Stimulated activated effector memory CD8-positive, alpha-beta T cell treated with anti-CD3 and anti-CD28 coated beads, Interleukin-12 subunit alpha, Interleukin-12 subunit beta, amount 100 ng/mL, for 72 hours (primary cell): ENCODE data around the gene SSU72.
"Not testable (repeated sequence)": the region's sequence is repeated elsewhere in the genome, so short reads cannot be mapped to it uniquely, and the experiment has no call there.

ENCODE experiments used
- ATAC-seq: fragments of 150-1000 bp; cut with Tn5 transposase; 2 replicates; pipeline ENCODE4 v1.10.0; 2021
- DNase-seq, 2 donors: peaks; one replicate each; pipeline ENCODE4 v3.0.0; 2021 to 2022; ENCODE audit warnings: low spot score in 2 of 2
- H3K27ac Mint-ChIP-seq: one replicate; pipeline ENCODE4 v1.8.0; 2022; ENCODE audit warnings: mild to moderate bottlenecking, mixed read lengths
- H3K36me3 Mint-ChIP-seq: one replicate; pipeline ENCODE4 v1.8.0; 2022; ENCODE audit warnings: mild to moderate bottlenecking, mixed read lengths
- H3K4me1 Mint-ChIP-seq: one replicate; pipeline ENCODE4 v1.8.0; 2022; ENCODE audit warnings: mixed read lengths
- H3K4me3 Mint-ChIP-seq: one replicate; pipeline ENCODE4 v1.8.0; 2022; ENCODE audit warnings: mild to moderate bottlenecking, mixed read lengths
- H3K9me3 Mint-ChIP-seq: one replicate; pipeline ENCODE4 v1.8.0; 2022; ENCODE audit warnings: mixed read lengths

Gene SSU72

DNA sequence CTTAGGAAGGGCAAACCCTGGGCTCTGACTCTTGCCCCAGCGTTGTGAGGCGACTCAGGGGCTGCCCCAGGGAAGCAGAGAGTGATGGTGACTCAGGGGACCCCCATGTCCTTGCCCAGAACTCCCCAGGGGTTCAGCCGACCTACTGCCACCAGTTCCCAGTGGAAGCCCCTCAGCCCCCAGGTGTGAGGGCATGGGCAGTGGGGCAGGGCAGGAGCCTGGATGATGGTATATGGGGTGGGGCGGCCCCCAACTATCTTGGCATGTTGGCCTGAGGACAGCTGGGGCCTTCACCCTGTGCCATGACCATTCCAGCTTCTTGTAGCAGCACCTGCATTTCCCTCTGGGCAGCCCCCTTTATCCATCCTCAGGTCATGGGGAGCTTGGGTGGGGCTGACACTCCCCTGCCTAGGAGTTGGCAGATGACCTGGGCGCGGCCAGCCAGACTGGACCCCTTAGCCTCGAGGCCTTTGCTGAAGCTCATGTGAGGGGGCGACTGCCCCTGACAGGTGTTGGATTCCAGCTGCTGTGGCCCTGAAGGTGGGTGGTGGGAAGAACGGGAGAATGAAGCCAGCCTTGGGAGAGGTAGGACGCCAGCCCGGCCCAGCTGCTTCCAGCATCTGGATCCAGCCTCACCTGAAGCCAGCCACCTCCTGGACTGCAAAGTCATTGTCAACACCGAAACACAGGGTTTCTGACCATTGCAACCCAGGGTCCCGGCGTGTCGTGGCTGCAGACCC lies 27.1 kb upstream of the SSU72 start:
- Mint-ChIP-seq H3K36me3 (peaks cover 4% of the 10 kb centered on the region), H3K9me3 (no peaks in the 10 kb centered on the region), H3K4me3 (peak overlapping the region; percentile 70), H3K27ac (no peak overlapping the region), H3K4me1 (peaks cover 14% of the 10 kb centered on the region)
- no peak for ATAC-seq
- no peak for DNase-seq

- Mint-ChIP-seq H3K4me3 (peak overlapping the region; percentile 70), H3K9me3 (no peaks in the 10 kb centered on the region), H3K4me1 (peaks cover 12% of the 10 kb centered on the region), H3K36me3 (peaks cover 4% of the 10 kb centered on the region), H3K27ac (no peak overlapping the region)
- no peak for DNase-seq
- ATAC-seq: no peak
Observed at GRCh38 chr1:1600861-1601563, 26.3 kb upstream of the SSU72 start.

- ATAC-seq: peak; percentile 27
- H3K36me3 Mint-ChIP-seq: peaks cover 4% of the 10 kb centered on the region
- no peak for DNase-seq
- H3K27ac Mint-ChIP-seq: no peak within 1 kb of the TSS
- H3K9me3 Mint-ChIP-seq: no peaks in the 10 kb centered on the region
- H3K4me1 Mint-ChIP-seq: peaks cover 12% of the 10 kb centered on the region
- H3K4me3 Mint-ChIP-seq: peak within 1 kb of the TSS; percentile 76
Observed at GRCh38 chr1:1599935-1600860, 25.5 kb upstream of the SSU72 start, which contains the start of gene FNDC10. Gene FNDC10, minus strand, starts transcription at chr1:1600135. Its CDS starts 120 bp downstream, at chr1:1600015.

- H3K4me3 Mint-ChIP-seq: peak overlapping the region; percentile 76
- no peak overlapping the region for H3K27ac Mint-ChIP-seq
- peaks cover 4% of the 10 kb centered on the region for H3K36me3 Mint-ChIP-seq
- ATAC-seq (peak; percentile 56), DNase-seq (no peak)
- H3K9me3 Mint-ChIP-seq: no peaks in the 10 kb centered on the region
- H3K4me1 Mint-ChIP-seq: peaks cover 12% of the 10 kb centered on the region
Observed at GRCh38 chr1:1599030-1599934, 24.6 kb upstream of the SSU72 start.

GRCh38 chr1:1598720-1599029 lies 24.0 kb upstream of the SSU72 start:
- Mint-ChIP-seq H3K9me3 (no peaks in the 10 kb centered on the region), H3K27ac (no peak overlapping the region), H3K4me1 (peaks cover 12% of the 10 kb centered on the region), H3K36me3 (peaks cover 3% of the 10 kb centered on the region), H3K4me3 (peak overlapping the region; percentile 76)
- ATAC-seq (no peak), DNase-seq (no peak)

GRCh38 chr1:1598051-1598719 lies 23.5 kb upstream of the SSU72 start:
- no peak overlapping the region for H3K27ac Mint-ChIP-seq
- peak overlapping the region; percentile 76 for H3K4me3 Mint-ChIP-seq
- no peaks in the 10 kb centered on the region for H3K9me3 Mint-ChIP-seq
- DNase-seq (no peak), ATAC-seq (no peak)
- peaks cover 12% of the 10 kb centered on the region for H3K4me1 Mint-ChIP-seq
- no peaks in the 10 kb centered on the region for H3K36me3 Mint-ChIP-seq

- Mint-ChIP-seq H3K27ac (no peak overlapping the region), H3K4me1 (peaks cover 12% of the 10 kb centered on the region), H3K4me3 (no peak overlapping the region), H3K36me3 (no peaks in the 10 kb centered on the region), H3K9me3 (no peaks in the 10 kb centered on the region)
- peak; percentile 51 for ATAC-seq
- no peak for DNase-seq
Observed at GRCh38 chr1:1597275-1597930, 22.7 kb upstream of the SSU72 start.

- H3K4me1 Mint-ChIP-seq: peaks cover 12% of the 10 kb centered on the region
- no peak overlapping the region for H3K27ac Mint-ChIP-seq
- no peaks in the 10 kb centered on the region for H3K36me3 Mint-ChIP-seq
- no peak overlapping the region for H3K4me3 Mint-ChIP-seq
- no peaks in the 10 kb centered on the region for H3K9me3 Mint-ChIP-seq
- DNase-seq (no peak), ATAC-seq (no peak)
Observed at GRCh38 chr1:1596493-1597274, 22.0 kb upstream of the SSU72 start.

- H3K36me3 Mint-ChIP-seq, H3K4me1 Mint-ChIP-seq, DNase-seq, ATAC-seq, H3K9me3 Mint-ChIP-seq, H3K27ac Mint-ChIP-seq, H3K4me3 Mint-ChIP-seq: not testable (repeated sequence)
Observed at GRCh38 chr1:1595341-1595740, 20.7 kb upstream of the SSU72 start.

- Mint-ChIP-seq H3K4me3 (no peak overlapping the region), H3K36me3 (no peaks in the 10 kb centered on the region), H3K9me3 (no peaks in the 10 kb centered on the region), H3K27ac (no peak overlapping the region), H3K4me1 (peaks cover 7% of the 10 kb centered on the region)
- no peak for DNase-seq
- ATAC-seq: peak; percentile 38
Observed at GRCh38 chr1:1594602-1595260, 20.1 kb upstream of the SSU72 start.

DNA sequence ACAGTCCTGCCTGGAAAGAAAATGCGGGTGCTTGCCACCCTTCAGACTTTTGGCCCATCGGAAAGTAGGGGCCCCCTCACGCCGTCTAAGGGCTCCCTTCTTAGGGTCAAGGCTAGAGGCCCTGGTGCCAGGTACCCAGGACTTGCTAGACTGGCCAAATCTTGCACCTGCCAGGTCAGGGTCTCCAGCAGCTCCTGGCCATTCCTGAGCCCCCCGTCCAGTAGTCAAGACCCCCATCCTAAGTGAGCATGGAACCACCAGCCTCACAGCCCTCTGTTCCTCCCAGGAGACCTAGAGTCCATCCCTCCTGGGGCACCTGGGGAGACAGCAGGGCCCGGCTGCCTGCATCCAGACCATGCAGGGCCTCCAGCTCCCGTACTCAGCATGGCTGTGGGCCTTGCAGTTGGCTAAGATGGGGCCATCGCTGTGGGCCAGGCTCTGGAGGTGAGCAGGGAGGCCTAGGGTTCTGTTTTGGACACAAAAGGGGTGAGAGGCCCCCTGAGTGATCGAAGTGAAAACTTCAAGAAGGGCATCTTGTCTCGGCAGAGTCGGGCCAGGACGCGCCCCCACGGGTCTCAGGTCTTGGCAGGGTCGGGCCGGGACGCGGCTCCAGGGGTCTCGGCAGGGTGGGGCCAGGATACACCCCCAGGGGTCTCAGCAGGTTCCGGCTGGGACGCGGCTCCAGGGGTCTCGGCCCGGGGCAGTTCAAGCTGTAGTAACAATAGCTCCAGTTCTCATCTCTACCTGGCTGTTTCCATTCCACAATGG lies 19.4 kb upstream of the SSU72 start:
- ATAC-seq: peak; percentile 3
- H3K9me3 Mint-ChIP-seq: no peaks in the 10 kb centered on the region

GRCh38 chr1:1591452-1591851 lies 16.8 kb upstream of the SSU72 start:
- no peaks in the 10 kb centered on the region for H3K4me1 Mint-ChIP-seq
- DNase-seq: no peak
- H3K9me3 Mint-ChIP-seq: no peaks in the 10 kb centered on the region
- no peaks in the 10 kb centered on the region for H3K36me3 Mint-ChIP-seq
- no peak for ATAC-seq
- H3K4me3 Mint-ChIP-seq: no peak overlapping the region
- no peak overlapping the region for H3K27ac Mint-ChIP-seq

More for the DNA sequence above, 19.4 kb upstream of the SSU72 start:
- DNase-seq: no peak
- no peaks in the 10 kb centered on the region for H3K36me3 Mint-ChIP-seq
- H3K4me3 Mint-ChIP-seq: no peak overlapping the region
- peaks cover 5% of the 10 kb centered on the region for H3K4me1 Mint-ChIP-seq
- no peak overlapping the region for H3K27ac Mint-ChIP-seq
